BE2C (cell line): ENCODE results near the gene C10orf105.

Source experiments
- DNase-seq: peaks from one replicate; pipeline ENCODE4 v3.0.0-alpha.2; 2020
- H3K27me3 ChIP-seq: fragments of 250-450 bp; sonication (Bioruptor Pico); 2 replicates; pipeline ENCODE4 v1.5.1; 2020; ENCODE audit warnings: mild to moderate bottlenecking
- H3K36me3 ChIP-seq: fragments of 250-450 bp; sonication (Bioruptor Pico); 2 replicates; pipeline ENCODE4 v1.5.1; 2020; ENCODE audit warnings: mild to moderate bottlenecking
- H3K4me1 ChIP-seq: fragments of 250-450 bp; sonication (Bioruptor Pico); 2 replicates; pipeline ENCODE4 v1.5.1; 2020
- H3K4me3 ChIP-seq: 2 replicates; pipeline ENCODE4 v1.5.1; 2011; ENCODE audit warnings: low read depth, low read length
- H3K9me3 ChIP-seq: fragments of 250-450 bp; sonication (Bioruptor Pico); 2 replicates; pipeline ENCODE4 v1.5.1; 2020
- CTCF ChIP-seq: IDR thresholded peaks from 2 replicates; pipeline ENCODE4 v1.5.1; 2012; ENCODE audit warnings: mild to moderate bottlenecking, low read depth, low read length

C10orf105 gene

GRCh38 chr10:71763352-71764127 lies 44.0 kb upstream of the C10orf105 start:
- Histone ChIP-seq H3K4me1 (no peaks in the 10 kb centered on the region; the same call in 1 of the 2 replicates), H3K36me3 (no peaks in the 10 kb centered on the region), H3K4me3 (no peak overlapping the region), H3K27me3 (no peaks in the 10 kb centered on the region), H3K9me3 (no peaks in the 10 kb centered on the region)
- DNase-seq = no peak
- no peak for TF ChIP-seq CTCF

GRCh38 chr10:71762324-71762723 lies 42.7 kb upstream of the C10orf105 start:
- TF ChIP-seq CTCF = no peak
- no peak for DNase-seq
- no peak overlapping the region for H3K4me3 ChIP-seq
- no peaks in the 10 kb centered on the region for H3K9me3 ChIP-seq
- no peaks in the 10 kb centered on the region for H3K27me3 ChIP-seq
- no peaks in the 10 kb centered on the region; the same call in 1 of the 2 replicates for H3K4me1 ChIP-seq
- H3K36me3 ChIP-seq = no peaks in the 10 kb centered on the region

- Histone ChIP-seq H3K27me3 (no peaks in the 10 kb centered on the region), H3K4me1 (no peaks in the 10 kb centered on the region; the same call in 1 of the 2 replicates), H3K4me3 (no peak overlapping the region), H3K9me3 (no peaks in the 10 kb centered on the region), H3K36me3 (no peaks in the 10 kb centered on the region)
- DNase-seq = no peak
- TF ChIP-seq CTCF = no peak
Measured at GRCh38 chr10:71761541-71762113, 42.0 kb upstream of the C10orf105 start.

GRCh38 chr10:71761105-71761511 lies 41.5 kb upstream of the C10orf105 start:
- Histone ChIP-seq H3K4me3 (no peak overlapping the region), H3K36me3 (no peaks in the 10 kb centered on the region), H3K4me1 (no peaks in the 10 kb centered on the region; the same call in 1 of the 2 replicates), H3K9me3 (no peaks in the 10 kb centered on the region), H3K27me3 (no peaks in the 10 kb centered on the region)
- TF ChIP-seq CTCF = no peak
- no peak for DNase-seq

GRCh38 chr10:71757399-71757922 lies 37.9 kb upstream of the C10orf105 start:
- H3K9me3 ChIP-seq = no peaks in the 10 kb centered on the region
- no peaks in the 10 kb centered on the region for H3K4me1 ChIP-seq
- no peaks in the 10 kb centered on the region for H3K36me3 ChIP-seq
- H3K4me3 ChIP-seq = no peak overlapping the region
- H3K27me3 ChIP-seq = no peaks in the 10 kb centered on the region
- no peak for DNase-seq
- TF ChIP-seq CTCF = no peak
